T-helper 1 cell treated with Interleukin-12 subunit alpha and Interleukin-12 subunit beta and Interleukin-4 antibody, amounts not matched to agents 30 ng/mL and 1 ng/mL, for 36 hours (primary cell): Measurements from ENCODE around the gene ARL6IP5. TPM values are rescaled to one million over a fixed set of nuclear protein-coding genes. Genes with fewer than 3 reads are reported as not detected.

Source experiments
- intact Hi-C: fragments of 100-400 bp; cut with micrococcal nuclease; formaldehyde crosslinking; loops from one replicate; pipeline ENCODE4 v1.15.1; 2024
- total RNA-seq: library from RNA; stranded (reverse); gene quantifications from 2 replicates; pipeline ENCODE4 v1.2.3, GENCODE V29; 2022

The ARL6IP5 gene
- total RNA-seq, 1 donor from 2014 or later, result 277 TPM

DNA sequence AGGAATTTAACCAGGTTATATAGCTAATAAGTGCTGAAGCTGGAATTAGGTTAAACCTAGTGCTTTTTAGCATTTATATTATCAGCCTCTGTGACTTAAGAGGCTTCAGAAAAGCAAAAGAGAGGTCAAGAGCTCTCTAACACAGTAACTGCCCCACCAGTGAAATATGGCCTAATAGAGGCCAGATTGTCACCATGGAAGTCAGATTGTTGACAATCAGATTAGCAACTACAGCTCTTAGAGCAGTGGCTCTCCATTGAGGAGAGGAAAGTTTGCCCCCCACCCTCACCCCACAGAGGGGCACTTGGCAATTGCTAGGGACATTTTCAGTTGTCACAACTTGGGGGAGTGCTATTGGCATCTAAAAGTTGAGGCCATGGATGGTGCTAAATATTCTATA, 61.0 kb downstream of the ARL6IP5 start:
- intact Hi-C loops, result no loop called here

DNA sequence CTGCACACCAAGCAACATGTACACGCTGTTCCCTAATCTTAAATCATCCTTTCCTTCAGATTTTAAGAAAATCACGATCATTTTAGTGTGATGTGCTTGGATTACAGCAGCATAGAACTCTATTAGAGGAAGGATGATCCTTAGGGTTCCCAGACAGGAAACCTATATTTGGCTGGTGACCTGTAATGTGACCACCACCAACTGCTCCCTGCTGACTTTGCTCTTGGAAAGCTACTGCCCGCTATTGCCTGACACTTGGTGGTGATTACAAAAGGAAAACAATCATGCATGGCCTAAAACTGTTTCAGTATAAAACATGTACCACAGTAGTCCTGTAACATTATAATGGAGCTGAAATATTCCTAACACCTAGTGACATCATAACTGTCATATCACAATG, 64.8 kb downstream of the ARL6IP5 start:
- intact Hi-C loops, result no loop called here

Other genes with a start within 250 kb of the ARL6IP5 start
- not detected in 2 replicates for gene TAFA4, start 152.4 kb upstream of the ARL6IP5 start, total RNA-seq
- gene EOGT, start 71.3 kb upstream of the ARL6IP5 start, total RNA-seq, result 9.3 and 13.3 TPM in 2 replicates
- gene TMF1, start 32.6 kb upstream of the ARL6IP5 start, total RNA-seq, result 46.3 and 46.8 TPM in 2 replicates
- 112 and 127 TPM in 2 replicates for gene UBA3, start 4.6 kb upstream of the ARL6IP5 start, total RNA-seq
- gene LMOD3, start 37.7 kb downstream of the ARL6IP5 start, total RNA-seq, result not detected in 2 replicates